Activated naive CD8-positive, alpha-beta T cell treated with anti-CD3 and anti-CD28 coated beads, Interleukin-2, amount 50 U/mL, for 24 hours (primary cell): Measurements from ENCODE around the gene THRB.

ENCODE experiments used
- ATAC-seq: fragments of 150-1000 bp; cut with Tn5 transposase; one replicate; pipeline ENCODE4 v1.10.0; 2021
- DNase-seq: peaks from one replicate; pipeline ENCODE4 v3.0.0; 2021
- H3K27ac Mint-ChIP-seq: one replicate; pipeline ENCODE4 v1.8.0; 2021; ENCODE audit warnings: mild to moderate bottlenecking, mixed read lengths
- H3K27me3 Mint-ChIP-seq: one replicate; pipeline ENCODE4 v1.8.0; 2021; ENCODE audit warnings: mixed read lengths
- H3K36me3 Mint-ChIP-seq: one replicate; pipeline ENCODE4 v1.8.0; 2021; ENCODE audit warnings: low read depth, mixed read lengths
- H3K4me1 Mint-ChIP-seq: one replicate; pipeline ENCODE4 v1.8.0; 2021; ENCODE audit warnings: mixed read lengths
- H3K4me3 Mint-ChIP-seq: one replicate; pipeline ENCODE4 v1.8.0; 2021; ENCODE audit warnings: mild to moderate bottlenecking, moderate library complexity, mixed read lengths
- H3K9me3 Mint-ChIP-seq: one replicate; pipeline ENCODE4 v1.8.0; 2021; ENCODE audit warnings: mixed read lengths

The THRB gene

DNA sequence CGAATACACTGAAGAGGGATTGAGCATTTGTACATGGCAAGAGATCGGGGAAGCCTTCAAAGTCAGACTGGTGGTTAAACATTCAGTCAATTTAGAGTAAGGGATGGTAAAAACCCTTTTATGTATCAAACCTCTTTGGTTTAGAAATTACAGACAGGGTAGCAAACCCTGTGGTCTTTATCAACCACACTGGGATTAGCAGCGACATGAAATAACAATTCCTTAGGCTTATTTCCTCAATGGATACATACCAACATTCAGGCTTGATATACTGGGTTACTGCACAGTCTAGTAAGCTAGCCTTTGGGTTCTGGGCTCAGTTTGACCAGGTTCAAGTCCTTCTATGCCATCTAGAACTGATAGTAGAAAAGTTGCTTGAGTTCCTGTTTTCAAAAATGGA, 127.4 kb downstream of the THRB start:
- no peak overlapping the region for H3K4me3 Mint-ChIP-seq
- no peak for ATAC-seq

DNA sequence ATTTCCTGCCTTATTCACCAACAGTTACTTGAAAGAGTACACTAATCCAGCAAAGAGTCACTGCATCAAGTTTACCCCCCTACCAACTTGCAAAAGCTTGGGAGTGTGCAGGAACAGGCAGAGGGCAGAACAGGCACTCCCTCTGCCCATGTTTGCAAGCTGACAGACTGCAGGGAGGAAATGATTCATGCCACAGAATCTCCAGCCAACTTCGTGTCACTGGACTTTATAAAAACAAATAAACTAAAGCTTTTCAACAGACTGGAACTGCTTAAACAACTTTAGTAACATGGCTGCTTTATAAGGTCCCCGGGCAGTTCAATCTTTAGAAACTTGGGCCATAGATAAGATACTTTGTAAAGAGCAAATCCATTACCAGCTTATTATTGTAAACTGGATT, 129.5 kb downstream of the THRB start:
- H3K4me3 Mint-ChIP-seq = no peak overlapping the region

More for the DNA sequence above, 127.4 kb downstream of the THRB start:
- no peaks in the 10 kb centered on the region for H3K27me3 Mint-ChIP-seq
- DNase-seq = no peak
- no peaks in the 10 kb centered on the region for H3K36me3 Mint-ChIP-seq
- H3K9me3 Mint-ChIP-seq = peaks cover 4% of the 10 kb centered on the region
- H3K4me1 Mint-ChIP-seq = no peaks in the 10 kb centered on the region
- H3K27ac Mint-ChIP-seq = no peak overlapping the region

DNA sequence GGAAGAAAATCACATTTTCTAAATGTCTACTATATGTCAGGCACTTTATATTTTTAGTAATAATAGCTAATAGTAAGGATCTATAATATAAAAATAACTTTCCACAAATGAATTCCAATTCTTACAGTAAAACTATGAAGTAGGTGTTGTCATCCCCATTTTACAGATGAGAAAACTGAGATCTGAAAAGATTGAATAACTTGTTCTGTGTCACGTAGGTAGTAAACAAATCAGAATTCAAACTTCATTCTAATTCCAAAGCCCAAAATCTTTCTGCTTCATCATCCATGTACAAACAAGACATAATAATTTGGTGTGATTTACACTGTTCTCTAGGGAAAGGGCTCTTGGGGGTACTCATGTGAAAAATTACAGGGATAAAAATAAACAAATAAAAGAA, 130.3 kb downstream of the THRB start:
- no peaks in the 10 kb centered on the region for H3K4me1 Mint-ChIP-seq
- no peaks in the 10 kb centered on the region for H3K36me3 Mint-ChIP-seq
- H3K4me3 Mint-ChIP-seq = no peak overlapping the region
- H3K27ac Mint-ChIP-seq = no peak overlapping the region
- peaks cover under 1% of the 10 kb centered on the region for H3K9me3 Mint-ChIP-seq
- no peak for DNase-seq
- H3K27me3 Mint-ChIP-seq = no peaks in the 10 kb centered on the region
- no peak for ATAC-seq

More for the DNA sequence above, 129.5 kb downstream of the THRB start:
- ATAC-seq = no peak
- no peak for DNase-seq
- no peaks in the 10 kb centered on the region for H3K36me3 Mint-ChIP-seq
- H3K27me3 Mint-ChIP-seq = no peaks in the 10 kb centered on the region
- H3K9me3 Mint-ChIP-seq = peaks cover 4% of the 10 kb centered on the region
- no peaks in the 10 kb centered on the region for H3K4me1 Mint-ChIP-seq
- H3K27ac Mint-ChIP-seq = no peak overlapping the region

DNA sequence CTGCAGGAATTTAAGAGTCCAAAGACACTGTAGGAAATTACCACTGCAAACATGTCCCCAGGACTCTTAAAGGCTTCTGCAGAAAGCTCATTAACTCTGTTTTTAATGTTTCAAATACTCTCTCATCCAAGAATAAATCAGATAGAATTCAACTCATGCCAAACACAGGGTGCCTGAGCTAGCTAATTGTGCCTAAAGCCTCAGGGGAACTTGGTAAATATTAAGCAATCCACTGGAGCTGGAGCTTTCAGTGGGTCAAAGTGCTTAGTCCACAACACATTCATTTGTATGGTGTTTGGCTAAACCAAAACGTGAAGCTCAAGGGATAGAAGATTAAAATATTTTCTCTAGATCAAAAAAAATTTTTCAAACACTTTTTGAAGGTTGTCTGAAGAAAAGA, 131.4 kb downstream of the THRB start:
- H3K27me3 Mint-ChIP-seq = no peaks in the 10 kb centered on the region
- no peaks in the 10 kb centered on the region for H3K36me3 Mint-ChIP-seq
- H3K9me3 Mint-ChIP-seq = no peaks in the 10 kb centered on the region
- no peak overlapping the region for H3K4me3 Mint-ChIP-seq
- no peaks in the 10 kb centered on the region for H3K4me1 Mint-ChIP-seq
- no peak overlapping the region for H3K27ac Mint-ChIP-seq
- ATAC-seq (no peak), DNase-seq (no peak)

DNA sequence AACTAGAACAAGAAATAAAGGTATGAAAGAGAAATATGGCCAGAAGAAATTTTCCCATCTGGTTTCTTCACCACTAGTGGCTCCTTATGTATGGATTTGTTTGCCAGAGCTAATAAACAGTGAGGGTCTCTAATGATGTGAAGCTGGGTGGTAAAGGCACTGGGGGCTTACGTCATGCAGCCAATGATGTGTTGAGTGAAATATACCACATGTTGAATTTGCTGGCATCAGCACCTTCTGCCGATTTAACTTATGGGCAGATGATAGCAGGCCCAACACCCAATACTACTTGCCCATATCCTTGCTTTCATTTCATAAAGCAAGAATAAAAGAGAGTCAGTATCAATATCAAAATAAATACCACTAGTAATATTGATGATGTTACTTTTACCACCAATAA, 133.0 kb downstream of the THRB start:
- Mint-ChIP-seq H3K4me1 (no peaks in the 10 kb centered on the region), H3K9me3 (no peaks in the 10 kb centered on the region), H3K36me3 (no peaks in the 10 kb centered on the region), H3K27me3 (no peaks in the 10 kb centered on the region), H3K4me3 (no peak overlapping the region), H3K27ac (no peak overlapping the region)
- no peak for DNase-seq
- ATAC-seq = no peak

DNA sequence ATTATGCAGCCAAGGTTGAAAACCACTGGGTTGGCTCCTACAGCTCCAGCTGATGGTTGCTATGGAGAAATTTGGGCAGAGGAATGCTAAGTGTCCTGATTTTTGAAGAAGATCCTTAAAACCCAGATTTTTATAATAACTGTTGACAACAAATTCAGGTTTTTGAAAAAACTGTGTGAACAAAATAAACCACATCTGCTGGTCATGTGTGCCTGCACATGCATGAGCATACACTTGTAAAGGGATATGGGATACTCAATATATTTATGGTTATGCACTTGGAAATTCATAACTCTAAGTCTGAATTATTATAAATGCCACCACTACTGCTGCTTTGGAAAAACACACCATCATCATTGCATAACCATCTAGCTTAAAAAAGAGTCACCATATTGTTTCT, 133.7 kb downstream of the THRB start:
- H3K36me3 Mint-ChIP-seq = no peaks in the 10 kb centered on the region
- no peak overlapping the region for H3K4me3 Mint-ChIP-seq
- ATAC-seq = no peak
- DNase-seq = no peak
- H3K4me1 Mint-ChIP-seq = no peaks in the 10 kb centered on the region
- H3K27ac Mint-ChIP-seq = no peak overlapping the region
- H3K27me3 Mint-ChIP-seq = no peaks in the 10 kb centered on the region
- no peaks in the 10 kb centered on the region for H3K9me3 Mint-ChIP-seq

DNA sequence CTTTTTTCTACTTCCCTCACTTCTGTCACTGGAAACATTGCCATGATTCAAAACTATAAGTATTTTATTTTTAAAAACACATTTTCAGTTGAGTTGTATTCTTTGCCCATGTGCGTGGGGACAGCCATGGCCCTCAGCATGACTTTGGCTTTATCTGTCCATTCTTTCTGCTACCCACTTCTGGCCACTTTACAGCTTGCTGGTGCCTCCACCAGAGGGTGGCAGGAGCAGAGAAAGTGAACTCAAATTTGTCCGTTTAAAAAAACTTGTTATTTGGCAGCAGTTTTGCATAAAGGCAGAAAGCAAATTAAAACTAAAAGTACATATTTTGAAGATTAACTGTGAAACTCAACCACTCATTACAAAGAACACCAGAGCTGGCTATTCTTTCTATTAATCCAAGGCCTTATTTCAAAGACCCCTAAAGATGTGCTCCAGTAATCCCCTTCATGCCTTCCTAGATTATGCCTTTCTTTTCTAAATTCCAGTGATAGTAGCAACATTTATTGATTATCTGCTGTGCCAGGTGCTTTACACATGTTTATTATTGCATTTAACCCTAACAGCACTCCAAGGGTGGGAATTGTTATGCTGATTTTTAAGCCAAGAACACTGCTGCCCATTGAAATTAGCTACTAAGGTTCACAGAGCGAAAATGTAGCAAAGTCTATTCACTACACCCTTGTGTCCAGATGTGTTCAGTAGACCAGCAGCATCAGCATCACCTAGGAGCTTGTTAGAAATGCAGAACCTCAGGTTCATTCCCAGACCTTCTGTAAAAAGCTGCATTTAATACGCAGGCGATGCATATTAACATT, 134.8 kb downstream of the THRB start:
- Mint-ChIP-seq H3K4me3 (no peak overlapping the region), H3K4me1 (no peaks in the 10 kb centered on the region), H3K36me3 (no peaks in the 10 kb centered on the region), H3K9me3 (no peaks in the 10 kb centered on the region), H3K27ac (no peak overlapping the region), H3K27me3 (no peaks in the 10 kb centered on the region)
- ATAC-seq (no peak), DNase-seq (no peak)

DNA sequence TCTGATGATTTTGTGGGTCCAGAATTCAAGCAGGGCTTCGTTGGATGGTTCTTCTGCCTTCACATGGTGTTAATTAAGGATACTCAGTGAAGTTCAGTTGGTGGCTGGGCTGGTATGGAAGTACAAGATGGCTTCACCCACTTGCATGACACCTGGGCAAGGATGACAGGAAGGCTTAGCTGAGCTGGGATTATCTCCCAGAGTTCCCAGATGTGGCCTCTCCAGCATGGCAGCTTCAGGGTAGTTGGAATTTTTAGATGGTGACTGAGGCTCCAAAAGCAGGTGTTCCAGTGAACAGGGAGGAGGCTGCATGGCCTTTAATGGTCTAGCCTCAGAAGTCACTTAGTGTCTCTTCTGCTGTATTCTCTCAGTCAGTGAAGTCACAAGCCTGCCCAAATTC, 135.5 kb downstream of the THRB start:
- ATAC-seq = no peak
- H3K4me1 Mint-ChIP-seq = no peaks in the 10 kb centered on the region
- no peak overlapping the region for H3K27ac Mint-ChIP-seq
- no peaks in the 10 kb centered on the region for H3K27me3 Mint-ChIP-seq
- H3K4me3 Mint-ChIP-seq = no peak overlapping the region
- H3K9me3 Mint-ChIP-seq = peaks cover 5% of the 10 kb centered on the region
- DNase-seq = no peak
- H3K36me3 Mint-ChIP-seq = no peaks in the 10 kb centered on the region

DNA sequence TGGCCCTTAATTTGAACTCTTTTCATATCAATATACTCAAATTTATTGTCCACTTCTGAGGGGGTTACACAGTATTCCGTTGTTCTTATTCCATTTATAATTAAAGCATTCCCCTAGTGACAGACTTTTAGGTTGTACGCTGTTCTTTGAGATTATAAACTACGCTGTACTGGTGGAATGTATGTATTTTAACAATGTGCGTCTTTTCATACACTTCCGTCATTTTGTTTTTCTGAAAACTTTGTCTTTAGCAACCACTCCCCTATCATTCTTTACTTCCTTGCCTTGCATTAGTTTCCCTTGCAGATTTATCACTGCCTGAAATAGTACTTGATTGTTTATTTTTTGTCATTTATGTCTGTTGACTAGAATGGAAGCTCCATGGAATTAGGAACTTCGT, 137.0 kb downstream of the THRB start:
- H3K27ac Mint-ChIP-seq = no peak overlapping the region
- no peak for ATAC-seq
- DNase-seq = no peak
- no peaks in the 10 kb centered on the region for H3K4me1 Mint-ChIP-seq
- no peaks in the 10 kb centered on the region for H3K36me3 Mint-ChIP-seq
- no peak overlapping the region for H3K4me3 Mint-ChIP-seq
- H3K27me3 Mint-ChIP-seq = no peaks in the 10 kb centered on the region
- H3K9me3 Mint-ChIP-seq = peaks cover 5% of the 10 kb centered on the region

DNA sequence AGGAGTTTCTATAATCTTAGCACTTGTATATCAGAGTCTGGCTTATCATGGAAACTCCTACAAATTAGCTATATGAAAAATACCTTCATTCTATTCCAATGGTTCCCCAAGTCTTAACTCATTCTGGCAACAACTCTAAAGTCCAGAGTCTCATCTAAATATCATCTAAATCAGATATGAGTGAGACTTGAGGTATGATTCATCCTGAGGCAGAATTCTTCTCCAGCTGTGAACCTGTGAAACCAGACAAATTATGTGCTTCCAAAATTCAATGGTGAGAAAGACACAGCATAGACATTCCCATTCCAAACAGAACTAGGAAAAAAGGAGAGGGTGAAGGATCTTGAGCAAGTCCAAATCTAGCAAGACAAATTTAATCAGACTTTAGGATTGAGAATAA, 138.8 kb downstream of the THRB start:
- H3K4me1 Mint-ChIP-seq = no peaks in the 10 kb centered on the region
- no peak overlapping the region for H3K4me3 Mint-ChIP-seq
- peaks cover 5% of the 10 kb centered on the region for H3K9me3 Mint-ChIP-seq
- ATAC-seq (no peak), DNase-seq (no peak)
- no peak overlapping the region for H3K27ac Mint-ChIP-seq
- no peaks in the 10 kb centered on the region for H3K36me3 Mint-ChIP-seq
- no peaks in the 10 kb centered on the region for H3K27me3 Mint-ChIP-seq

DNA sequence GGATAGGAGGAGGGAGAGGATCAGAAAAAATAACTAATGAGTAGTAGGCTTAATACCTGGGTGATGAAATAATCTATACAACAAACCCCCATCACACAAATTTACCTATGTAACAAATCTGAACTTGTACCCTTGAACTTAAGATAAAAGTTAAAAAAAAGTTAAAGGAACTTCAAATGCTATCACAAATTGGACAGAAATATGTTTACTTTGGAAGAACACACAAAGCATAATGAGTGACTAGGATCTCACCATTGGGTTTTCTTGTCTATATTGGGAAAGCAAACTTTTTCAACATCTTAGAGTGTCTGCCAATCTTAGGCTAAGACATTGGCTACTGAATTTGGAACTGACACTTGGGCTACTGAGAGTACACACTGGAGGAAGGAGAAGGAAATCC, 140.4 kb downstream of the THRB start:
- ATAC-seq = no peak
- H3K27ac Mint-ChIP-seq = no peak overlapping the region
- no peak overlapping the region for H3K4me3 Mint-ChIP-seq
- no peaks in the 10 kb centered on the region for H3K36me3 Mint-ChIP-seq
- no peaks in the 10 kb centered on the region for H3K4me1 Mint-ChIP-seq
- peaks cover 5% of the 10 kb centered on the region for H3K9me3 Mint-ChIP-seq
- no peak for DNase-seq
- no peaks in the 10 kb centered on the region for H3K27me3 Mint-ChIP-seq

DNA sequence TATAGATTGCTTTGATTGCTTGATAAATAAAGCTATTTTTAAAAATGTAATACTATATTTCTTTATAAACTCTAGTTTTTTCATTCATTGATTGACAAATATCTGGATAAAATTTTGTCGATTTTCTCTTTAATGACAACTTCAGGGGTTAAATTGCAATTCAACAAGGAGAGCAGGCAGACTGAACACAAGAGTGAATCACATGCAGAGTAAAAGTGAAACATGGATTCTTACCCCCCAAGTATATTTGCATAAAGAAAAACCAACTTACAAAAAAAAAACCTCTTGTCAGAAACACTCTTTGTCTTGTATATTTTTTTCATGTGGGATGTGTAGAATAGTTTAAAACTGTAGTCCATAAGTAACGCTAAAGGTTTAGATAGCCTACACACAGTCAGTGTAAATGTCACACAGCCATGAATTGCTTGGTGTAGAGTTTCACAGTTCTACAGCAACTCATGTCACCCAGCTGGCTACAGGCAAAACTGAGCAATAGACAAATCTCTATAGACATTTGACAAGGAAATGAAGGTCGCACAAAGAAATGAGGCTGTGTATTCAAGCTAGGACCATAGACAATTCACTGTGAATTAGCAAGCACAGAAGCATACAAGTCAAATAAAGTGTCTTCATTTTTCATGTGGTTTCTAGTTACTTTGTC, 141.6 kb downstream of the THRB start:
- Mint-ChIP-seq H3K9me3 (peaks cover 5% of the 10 kb centered on the region), H3K36me3 (no peaks in the 10 kb centered on the region), H3K27me3 (no peaks in the 10 kb centered on the region), H3K4me1 (no peaks in the 10 kb centered on the region), H3K27ac (no peak overlapping the region), H3K4me3 (no peak overlapping the region)
- no peak for ATAC-seq
- DNase-seq = no peak

DNA sequence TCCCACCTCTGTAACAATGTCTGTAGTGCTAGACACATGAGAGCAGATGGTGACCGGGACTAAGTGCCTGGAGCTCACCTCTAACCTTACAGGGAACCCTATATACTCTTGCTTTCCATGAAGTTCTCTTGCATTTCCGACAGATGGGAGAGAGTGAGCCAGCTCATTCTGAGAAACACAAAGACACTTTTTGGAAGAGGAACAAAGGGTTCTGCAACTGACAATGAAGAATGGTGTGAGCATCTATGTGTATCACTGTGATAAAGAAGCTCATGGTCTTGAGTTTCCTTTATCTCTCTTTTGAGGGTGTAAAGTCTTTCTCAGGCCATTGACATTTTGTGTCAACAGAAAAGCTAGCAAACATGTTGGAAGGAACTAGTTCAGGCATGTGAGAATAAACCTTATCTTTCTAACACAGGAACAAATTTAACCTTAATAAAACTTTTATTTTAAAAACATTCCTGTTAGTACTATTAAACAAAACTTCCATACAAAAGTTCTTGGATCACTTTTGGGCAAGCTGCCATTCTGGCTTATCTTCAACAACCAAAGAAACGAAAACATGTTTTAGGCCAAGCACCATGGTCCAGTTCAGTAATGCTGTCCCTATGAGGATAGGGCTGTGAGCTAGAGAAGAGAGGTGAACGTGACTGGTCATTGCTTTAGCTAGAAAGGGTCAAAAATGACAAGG, 142.7 kb downstream of the THRB start:
- DNase-seq (no peak), ATAC-seq (no peak)
- peaks cover 5% of the 10 kb centered on the region for H3K9me3 Mint-ChIP-seq
- H3K27ac Mint-ChIP-seq = no peak overlapping the region
- H3K4me1 Mint-ChIP-seq = no peaks in the 10 kb centered on the region
- H3K27me3 Mint-ChIP-seq = no peaks in the 10 kb centered on the region
- H3K4me3 Mint-ChIP-seq = no peak overlapping the region
- no peaks in the 10 kb centered on the region for H3K36me3 Mint-ChIP-seq

DNA sequence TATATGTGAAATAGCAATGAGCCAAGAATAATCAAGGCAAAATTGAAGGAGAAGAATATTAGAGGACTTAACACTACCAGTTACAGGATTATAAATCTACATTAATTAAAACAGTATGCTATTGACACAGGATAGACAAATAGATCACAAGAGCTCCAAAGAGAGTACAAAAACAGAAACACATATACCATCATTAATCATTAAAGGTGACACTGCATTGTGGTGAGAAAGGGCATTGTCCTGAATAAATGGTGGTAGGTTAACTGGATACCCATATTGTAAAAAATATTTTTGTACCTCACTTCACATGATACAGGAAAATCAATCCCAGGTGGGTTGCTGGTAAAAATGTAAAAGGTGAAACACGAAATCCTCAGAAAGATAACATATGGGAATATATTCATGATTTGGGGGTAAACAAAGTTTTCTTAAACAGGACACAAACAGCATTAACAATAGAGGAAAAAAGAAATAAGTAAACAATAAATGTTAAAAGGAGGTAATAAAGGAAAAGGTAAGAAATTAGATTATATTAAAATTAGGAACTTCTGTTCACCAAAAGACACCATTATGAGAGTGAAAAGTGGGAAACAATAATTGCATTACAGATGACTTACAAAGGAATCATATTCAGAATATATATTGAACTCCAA, 145.2 kb downstream of the THRB start:
- Mint-ChIP-seq H3K36me3 (no peaks in the 10 kb centered on the region), H3K27ac (no peak overlapping the region), H3K9me3 (peaks cover 3% of the 10 kb centered on the region), H3K4me3 (no peak overlapping the region), H3K4me1 (no peaks in the 10 kb centered on the region), H3K27me3 (no peaks in the 10 kb centered on the region)
- no peak for ATAC-seq
- no peak for DNase-seq

DNA sequence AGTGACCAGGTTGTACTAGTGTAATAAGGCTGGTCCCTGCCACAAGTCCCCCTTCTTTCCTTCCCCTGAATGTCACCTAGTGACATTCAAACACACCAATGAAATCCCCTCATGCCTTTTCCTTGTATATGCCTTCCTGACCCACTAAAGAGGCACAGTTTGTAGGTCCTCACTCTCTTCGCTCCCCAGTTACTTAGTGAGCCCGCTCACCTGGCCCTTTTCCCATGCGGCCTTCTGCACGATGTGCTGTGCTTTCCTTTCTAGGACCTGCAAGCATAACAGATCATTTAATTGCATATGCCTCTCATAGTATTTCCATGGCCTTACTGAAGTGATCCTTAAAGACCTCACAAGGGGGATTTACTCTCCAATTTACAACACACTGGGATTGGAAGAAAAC, 146.3 kb downstream of the THRB start:
- ATAC-seq (no peak), DNase-seq (no peak)
- Mint-ChIP-seq H3K27ac (no peak overlapping the region), H3K4me3 (no peak overlapping the region), H3K4me1 (no peaks in the 10 kb centered on the region), H3K36me3 (no peaks in the 10 kb centered on the region), H3K27me3 (no peaks in the 10 kb centered on the region), H3K9me3 (no peaks in the 10 kb centered on the region)
